MM.1S (cell line): ENCODE results near the gene BRD1.

ENCODE experiments used
- EZH2 ChIP-seq: fragments of 300-600 bp; sonication (generic); optimal IDR thresholded peaks from 2 replicates; pipeline ENCODE3; 2017; ENCODE audit warnings: low read depth, mild to moderate bottlenecking, antibody characterized with exemption, low read length, mixed read lengths
- TF ChIP-seq, protein P1 (sequence below): fragments of 300-600 bp; sonication (generic); IDR thresholded peaks from 2 replicates; pipeline ENCODE4 v1.5.1; 2016; ENCODE audit warnings: antibody characterized with exemption, low read length, mixed read lengths

DNA sequence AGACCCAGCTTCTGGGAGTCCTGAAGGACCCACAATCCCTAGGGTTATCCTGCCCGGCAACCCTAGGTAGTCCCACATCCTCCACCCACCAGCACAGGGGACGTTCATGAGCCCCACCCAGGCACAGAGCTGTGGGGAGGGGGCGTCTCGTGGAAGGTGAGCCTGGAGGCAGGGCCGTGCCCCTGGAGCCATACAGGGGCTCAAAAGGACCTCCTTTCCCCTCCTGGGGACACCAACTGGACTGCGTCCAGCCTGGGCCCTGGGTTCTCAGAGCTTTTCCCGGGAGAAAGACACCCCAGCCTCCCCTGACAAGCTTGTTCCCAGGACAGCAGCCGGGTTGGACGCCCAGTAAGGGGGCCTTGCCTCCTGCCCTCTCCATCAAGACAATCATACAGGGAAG is 78.4 kb downstream of the BRD1 start:
- TF ChIP-seq EZH2: no peak
- TF ChIP-seq, protein P1, sequence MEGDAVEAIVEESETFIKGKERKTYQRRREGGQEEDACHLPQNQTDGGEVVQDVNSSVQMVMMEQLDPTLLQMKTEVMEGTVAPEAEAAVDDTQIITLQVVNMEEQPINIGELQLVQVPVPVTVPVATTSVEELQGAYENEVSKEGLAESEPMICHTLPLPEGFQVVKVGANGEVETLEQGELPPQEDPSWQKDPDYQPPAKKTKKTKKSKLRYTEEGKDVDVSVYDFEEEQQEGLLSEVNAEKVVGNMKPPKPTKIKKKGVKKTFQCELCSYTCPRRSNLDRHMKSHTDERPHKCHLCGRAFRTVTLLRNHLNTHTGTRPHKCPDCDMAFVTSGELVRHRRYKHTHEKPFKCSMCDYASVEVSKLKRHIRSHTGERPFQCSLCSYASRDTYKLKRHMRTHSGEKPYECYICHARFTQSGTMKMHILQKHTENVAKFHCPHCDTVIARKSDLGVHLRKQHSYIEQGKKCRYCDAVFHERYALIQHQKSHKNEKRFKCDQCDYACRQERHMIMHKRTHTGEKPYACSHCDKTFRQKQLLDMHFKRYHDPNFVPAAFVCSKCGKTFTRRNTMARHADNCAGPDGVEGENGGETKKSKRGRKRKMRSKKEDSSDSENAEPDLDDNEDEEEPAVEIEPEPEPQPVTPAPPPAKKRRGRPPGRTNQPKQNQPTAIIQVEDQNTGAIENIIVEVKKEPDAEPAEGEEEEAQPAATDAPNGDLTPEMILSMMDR: no peak
